Dorsolateral prefrontal cortex (tissue), 118 donors: ENCODE data around the gene OR7C2. TPM values are rescaled to one million over a fixed set of nuclear protein-coding genes. Genes with fewer than 3 reads are reported as not detected.

Experiments used
- total RNA-seq, 120 experiments: library from RNA; stranded (reverse); gene quantifications; one replicate each; pipeline versions ENCODE4 v1.2.3 to v1.2.4, GENCODE V29; 2022

Gene OR7C2
- total RNA-seq, 120 experiments from 2014 or later: not detected

Other genes with a start within 250 kb of the OR7C2 start
- gene ADGRE2, start 162.9 kb upstream of the OR7C2 start, total RNA-seq: 10 to 100 TPM in 1 of 120 experiments, 1 to 10 TPM in 115, under 1 TPM in 4; 0.68 to 10.9 (median 3.7) TPM
- 10 to 100 TPM in 5 of 120 experiments, 1 to 10 TPM in 71, under 1 TPM in 40, not detected in 4; 0.09 to 15.9 (median 1.4) TPM for gene OR7A5, start 106.3 kb upstream of the OR7C2 start, total RNA-seq
- gene OR7C1, start 106.3 kb upstream of the OR7C2 start, total RNA-seq: 1 to 10 TPM in 31 of 120 experiments, under 1 TPM in 86, not detected in 3; 0.03 to 5.0 (median 0.61) TPM
- not detected for gene OR7A10, start 92.6 kb upstream of the OR7C2 start, total RNA-seq
- not detected for gene OR7A17, start 55.4 kb upstream of the OR7C2 start, total RNA-seq
- gene SLC1A6, start 38.4 kb downstream of the OR7C2 start, total RNA-seq: 10 to 100 TPM in 110 of 120 experiments, 1 to 10 TPM in 10; 5.4 to 31.0 (median 15.2) TPM
- not detected for gene CASP14, start 108.0 kb downstream of the OR7C2 start, total RNA-seq
- gene OR1I1, start 140.7 kb downstream of the OR7C2 start, total RNA-seq: not detected
- 10 to 100 TPM in 20 of 120 experiments, 1 to 10 TPM in 100; 3.5 to 31.7 (median 6.9) TPM for gene SYDE1, start 165.9 kb downstream of the OR7C2 start, total RNA-seq